Measurements from ENCODE around the gene IPO7.

- TF ChIP-seq POLR2A (IDR thresholded peaks at IDR 0.05) (no peak), CTCF (IDR thresholded peaks at IDR 0.05) (no peak), POLR2AphosphoS5 (IDR thresholded peaks at IDR 0.05; ENCODE audit: insufficient read depth in 1 of 2, low read depth in 1 of 2) (no peak)
These were observed 1.6 kb downstream of the IPO7 start for GRCh38 chr11:9386086-9386485.

Measured in vagina (tissue), 2 donors.